ENCODE data around the gene NTSR1. TPM values are rescaled to one million over a fixed set of nuclear protein-coding genes. Genes with fewer than 3 reads are reported as not detected.
A peak's percentile ranks its signal among the peaks of the same experiment; 100 is the strongest.

The NTSR1 gene
- total RNA-seq, 1 donor from 2014 or later: 0.26 TPM

DNA sequence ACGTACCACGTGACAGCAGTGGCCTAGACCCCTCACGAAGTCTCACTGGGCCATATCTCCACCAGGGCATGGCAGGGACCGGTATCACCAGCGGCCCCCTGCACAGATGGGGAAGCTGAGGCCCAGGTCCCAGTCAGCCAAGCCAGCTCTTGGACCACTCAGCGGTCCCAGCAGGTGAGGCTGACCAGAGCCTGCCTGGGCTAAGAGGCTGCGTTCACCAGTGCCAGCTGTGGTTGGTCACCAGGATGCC lies 85.0 kb downstream of the NTSR1 start:
- Histone ChIP-seq H4K20me1 (ENCODE audit: low read depth) (peaks cover 15% of the 10 kb centered on the region), H3K4me1 (peaks cover 14% of the 10 kb centered on the region), H3F3A (ENCODE audit: low read depth) (peaks cover 20% of the 10 kb centered on the region), H3K79me2 (ENCODE audit: low read depth) (no peaks in the 10 kb centered on the region), H3K27ac (no peak overlapping the region), H3K9me3 (ENCODE audit: low read depth) (no peaks in the 10 kb centered on the region), H3K9ac (no peak overlapping the region), H3K4me3 (peak overlapping the region; percentile 30), H3K4me2 (peak overlapping the region; percentile 59), H2AFZ (replicated peaks) (no peak overlapping the region), H3K27me3 (peaks cover 41% of the 10 kb centered on the region), H3K36me3 (no peaks in the 10 kb centered on the region)
- no peaks in the 10 kb centered on the region for H3K9me3 Mint-ChIP-seq
- peaks cover 17% of the 10 kb centered on the region for H3K4me1 Mint-ChIP-seq
- no peak for TF ChIP-seq EZH2phosphoT487 (IDR thresholded peaks at IDR 0.05)
- TF ChIP-seq, protein P1, sequence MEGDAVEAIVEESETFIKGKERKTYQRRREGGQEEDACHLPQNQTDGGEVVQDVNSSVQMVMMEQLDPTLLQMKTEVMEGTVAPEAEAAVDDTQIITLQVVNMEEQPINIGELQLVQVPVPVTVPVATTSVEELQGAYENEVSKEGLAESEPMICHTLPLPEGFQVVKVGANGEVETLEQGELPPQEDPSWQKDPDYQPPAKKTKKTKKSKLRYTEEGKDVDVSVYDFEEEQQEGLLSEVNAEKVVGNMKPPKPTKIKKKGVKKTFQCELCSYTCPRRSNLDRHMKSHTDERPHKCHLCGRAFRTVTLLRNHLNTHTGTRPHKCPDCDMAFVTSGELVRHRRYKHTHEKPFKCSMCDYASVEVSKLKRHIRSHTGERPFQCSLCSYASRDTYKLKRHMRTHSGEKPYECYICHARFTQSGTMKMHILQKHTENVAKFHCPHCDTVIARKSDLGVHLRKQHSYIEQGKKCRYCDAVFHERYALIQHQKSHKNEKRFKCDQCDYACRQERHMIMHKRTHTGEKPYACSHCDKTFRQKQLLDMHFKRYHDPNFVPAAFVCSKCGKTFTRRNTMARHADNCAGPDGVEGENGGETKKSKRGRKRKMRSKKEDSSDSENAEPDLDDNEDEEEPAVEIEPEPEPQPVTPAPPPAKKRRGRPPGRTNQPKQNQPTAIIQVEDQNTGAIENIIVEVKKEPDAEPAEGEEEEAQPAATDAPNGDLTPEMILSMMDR (IDR thresholded peaks at IDR 0.05): no peak
- no peak for TF ChIP-seq EZH2 (IDR thresholded peaks at IDR 0.05)
- H3K36me3 Mint-ChIP-seq: peaks cover 8% of the 10 kb centered on the region
- H3K27me3 Mint-ChIP-seq (ENCODE audit: insufficient read depth, low read depth): peaks cover 14% of the 10 kb centered on the region
- no peak for DNase-seq (ENCODE audit: low spot score)
- no peak overlapping the region for H3K27ac Mint-ChIP-seq
- H3K4me3 Mint-ChIP-seq: peak overlapping the region; percentile 65

DNA sequence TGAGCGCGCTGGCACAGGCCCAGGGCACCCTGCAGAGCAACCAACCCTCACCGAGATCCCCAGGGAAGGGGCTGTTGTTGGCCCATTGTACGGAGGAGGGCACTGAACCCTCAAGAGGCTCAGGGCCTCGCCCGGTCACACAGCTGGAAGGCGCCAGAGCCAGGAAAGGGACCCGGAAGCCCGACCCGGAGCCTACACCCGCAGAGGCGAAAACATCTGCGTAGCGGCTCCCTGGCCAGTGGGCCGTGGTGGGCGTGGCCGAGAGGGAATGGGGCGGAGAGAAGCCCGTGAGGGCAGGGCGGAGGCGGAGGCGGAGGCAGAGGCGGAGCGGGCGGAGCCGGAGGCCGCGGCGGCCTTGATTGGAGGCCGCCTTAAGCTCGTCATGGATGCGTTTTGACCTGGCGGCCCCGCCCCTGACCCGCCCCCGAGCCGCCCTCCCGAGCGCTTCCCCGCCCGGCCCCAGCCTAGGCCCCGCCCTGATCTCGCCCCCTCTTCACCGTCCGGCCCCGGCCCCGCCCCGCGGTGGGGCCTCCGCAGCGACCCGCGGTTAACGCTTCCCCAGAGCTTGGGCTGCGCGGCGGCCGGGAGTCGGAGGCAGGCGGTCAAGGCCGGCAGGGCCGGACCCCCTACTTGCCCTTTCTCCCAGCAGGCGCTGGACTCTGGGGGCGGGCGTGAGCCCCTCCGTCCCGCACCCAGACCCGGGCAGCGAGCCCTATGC lies 85.5 kb downstream of the NTSR1 start:
- no peaks in the 10 kb centered on the region for H3K36me3 ChIP-seq
- no peaks in the 10 kb centered on the region for H3K9me3 ChIP-seq (ENCODE audit: low read depth)
- H2AFZ ChIP-seq (replicated peaks): no peak overlapping the region
- peaks cover 14% of the 10 kb centered on the region for H3K27me3 Mint-ChIP-seq (ENCODE audit: insufficient read depth, low read depth)
- H3K9ac ChIP-seq: no peak overlapping the region
- H3F3A ChIP-seq (ENCODE audit: low read depth): peaks cover 20% of the 10 kb centered on the region
- peaks cover 9% of the 10 kb centered on the region for H3K36me3 Mint-ChIP-seq
- TF ChIP-seq EZH2phosphoT487 (IDR thresholded peaks at IDR 0.05) (no peak), EZH2 (IDR thresholded peaks at IDR 0.05) (no peak)
- TF ChIP-seq, protein P1 (IDR thresholded peaks at IDR 0.05): no peak
- H3K4me3 Mint-ChIP-seq: peak overlapping the region; percentile 84
- H3K27me3 ChIP-seq: peaks cover 41% of the 10 kb centered on the region
- H3K27ac ChIP-seq: no peak overlapping the region
- no peaks in the 10 kb centered on the region for H3K9me3 Mint-ChIP-seq
- H3K27ac Mint-ChIP-seq: no peak overlapping the region
- peak overlapping the region; percentile 72 for H3K4me3 ChIP-seq
- H3K4me2 ChIP-seq: peak overlapping the region; percentile 74
- peaks cover 14% of the 10 kb centered on the region for H3K4me1 ChIP-seq
- peaks cover 17% of the 10 kb centered on the region for H3K4me1 Mint-ChIP-seq
- peaks cover 15% of the 10 kb centered on the region for H4K20me1 ChIP-seq (ENCODE audit: low read depth)
- no peaks in the 10 kb centered on the region for H3K79me2 ChIP-seq (ENCODE audit: low read depth)
- peak; percentile 98 for DNase-seq (ENCODE audit: low spot score)

DNA sequence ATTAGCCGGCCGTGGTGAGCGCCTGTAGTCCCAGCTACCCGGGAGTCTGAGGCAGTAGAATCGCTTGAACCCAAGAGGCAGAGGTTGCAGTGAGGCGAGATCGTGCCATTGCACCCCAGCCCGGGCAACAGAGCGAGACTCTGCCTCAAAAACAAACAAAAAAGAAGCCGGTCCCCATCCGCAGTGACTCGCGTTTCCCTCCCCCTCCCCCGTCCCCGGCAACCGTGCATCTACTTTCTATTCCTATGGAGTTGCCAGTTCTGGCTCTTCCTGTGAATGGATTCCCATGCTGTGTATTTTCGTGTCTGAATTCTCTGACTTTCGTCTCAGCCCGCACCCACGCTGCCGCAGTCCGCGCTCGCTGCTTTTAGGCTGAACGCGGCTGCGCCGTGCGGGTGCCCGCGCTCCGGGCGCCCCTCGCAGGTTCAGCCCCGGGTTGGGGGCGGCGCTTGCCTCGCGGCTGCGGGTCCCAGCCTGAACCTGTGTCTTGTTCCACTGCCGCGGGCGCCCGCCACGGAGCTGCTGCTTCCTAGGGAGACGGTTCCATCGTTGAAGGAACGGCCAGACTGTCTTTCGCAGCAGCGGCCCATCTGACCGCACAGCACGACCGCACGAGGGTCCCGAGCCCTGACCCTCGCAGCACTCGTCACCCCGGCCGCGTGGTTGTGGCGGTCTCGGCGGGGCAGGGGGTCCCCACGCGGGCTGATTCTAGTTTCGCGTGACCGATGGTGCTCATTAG lies 86.6 kb downstream of the NTSR1 start:
- Mint-ChIP-seq H3K27me3 (ENCODE audit: insufficient read depth, low read depth) (peaks cover 17% of the 10 kb centered on the region), H3K9me3 (no peaks in the 10 kb centered on the region), H3K4me3 (peak overlapping the region; percentile 85), H3K27ac (no peak overlapping the region), H3K4me1 (peaks cover 20% of the 10 kb centered on the region), H3K36me3 (peaks cover 15% of the 10 kb centered on the region)
- DNase-seq (ENCODE audit: low spot score): peak; percentile 68
- Histone ChIP-seq H3K4me3 (peak overlapping the region; percentile 72), H3K9ac (no peak overlapping the region), H2AFZ (replicated peaks) (peak overlapping the region; percentile 33), H3K4me1 (peaks cover 14% of the 10 kb centered on the region), H3K4me2 (peak overlapping the region; percentile 74), H4K20me1 (ENCODE audit: low read depth) (peaks cover 15% of the 10 kb centered on the region), H3K79me2 (ENCODE audit: low read depth) (no peaks in the 10 kb centered on the region), H3K27ac (no peak overlapping the region), H3F3A (ENCODE audit: low read depth) (peaks cover 20% of the 10 kb centered on the region), H3K9me3 (ENCODE audit: low read depth) (no peaks in the 10 kb centered on the region), H3K36me3 (no peaks in the 10 kb centered on the region), H3K27me3 (peaks cover 41% of the 10 kb centered on the region)
- no peak for TF ChIP-seq EZH2phosphoT487 (IDR thresholded peaks at IDR 0.05)
- TF ChIP-seq EZH2 (IDR thresholded peaks at IDR 0.05): peak; percentile 96

Measured in neural progenitor cell (in vitro differentiated cells).